Heart left ventricle (tissue), 13 donors: ENCODE measurements around the gene TIAM2.
A peak's percentile ranks its signal among the peaks of the same experiment; 100 is the strongest.

Source experiments
- CTCF ChIP-seq, 12 donors: fragments of 200-600 bp; sonication (generic) in 4 of 12; IDR thresholded peaks; one replicate each; pipeline versions ENCODE4 v1.5.0 to v1.8.0; 2018 to 2022; ENCODE audit warnings: antibody characterized with exemption in 12 of 12, mild to moderate bottlenecking in 5 of 12
- POLR2A ChIP-seq, 2 donors: fragments of 450-650 bp; IDR thresholded peaks; one replicate each; pipeline ENCODE4 v1.6.1; 2017; ENCODE audit warnings: antibody characterized with exemption in 2 of 2, mild to moderate bottlenecking in 2 of 2, moderate library complexity in 2 of 2
- donor health status: ischemic (EF 13 %, LVEDD 7.1; RV severe dilation, severe dysfunction).
- donor health status: DM: no; HTN: yes; CAD: no.
- donor health status: DM: no; HTN: no; CAD: no.
- donor health status: ischemic (EF 25% LVEDD 6.9; RV normal size, moderate dysfunction).
- donor health status: ischemic (EF 25% LVEDD 5.7; RV mildly dilated, moderate dysfunction).
- donor health status: ischemic (EF 35%, LVEDD 5.7; RV mildly dilated, moderate dysfunction).
- donor health status: nonischemic (EF 11% LVEDD 7.7; RV severe dilation, severe dysfunction).
- donor health status: DM: yes; HTN: yes; CAD: no.
- donor health status: PGD.
- donor health status: ischemic (EF 29% LVEDD 5.4; RV normal size, mild dysfunction).
- donor health status: nonischemic (EF 23%, LVEDD 6.1; RV moderate dilation, normal function).

- peak; percentile 35 to 75 (median 62) for TF ChIP-seq CTCF (IDR thresholded peaks at IDR 0.05)
- no peak for TF ChIP-seq POLR2A (IDR thresholded peaks at IDR 0.05)
Measured at GRCh38 chr6:155174576-155175211, 179.6 kb downstream of the TIAM2 start.
